SKM-1 treated with dmso at 0.1 percent for 144 hours (cell line): ENCODE results near the gene TBCB.
"Not testable (repeated sequence)": the region's sequence is repeated elsewhere in the genome, so short reads cannot be mapped to it uniquely, and the experiment has no call there.

Source experiments
- DNase-seq: peaks from one replicate; lab custom pipeline; 2025; ENCODE audit not compliant: unreplicated experiment; lab: John Stamatoyannopoulos, UW

The TBCB gene

DNA sequence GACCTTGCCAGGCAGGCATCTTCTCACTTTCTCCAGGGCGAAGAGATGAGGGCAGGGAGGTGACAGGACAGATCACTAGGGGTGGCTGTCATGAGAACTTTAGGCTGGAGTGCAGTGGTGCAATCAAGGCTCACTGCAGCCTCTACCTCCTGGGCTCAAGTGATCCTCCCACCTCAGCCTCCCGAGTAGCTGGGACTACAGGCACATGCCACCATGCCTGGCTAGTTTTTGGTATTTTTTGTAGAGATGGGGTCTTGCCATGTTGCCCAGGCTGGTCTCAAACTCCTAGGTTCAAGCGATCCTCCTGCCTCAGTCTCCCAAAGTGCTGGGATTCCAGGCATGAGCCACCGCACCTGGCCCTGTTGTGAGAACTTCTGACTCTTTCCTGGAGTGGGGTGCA lies 19.6 kb downstream of the TBCB start:
- DNase-seq = not testable (repeated sequence)

DNA sequence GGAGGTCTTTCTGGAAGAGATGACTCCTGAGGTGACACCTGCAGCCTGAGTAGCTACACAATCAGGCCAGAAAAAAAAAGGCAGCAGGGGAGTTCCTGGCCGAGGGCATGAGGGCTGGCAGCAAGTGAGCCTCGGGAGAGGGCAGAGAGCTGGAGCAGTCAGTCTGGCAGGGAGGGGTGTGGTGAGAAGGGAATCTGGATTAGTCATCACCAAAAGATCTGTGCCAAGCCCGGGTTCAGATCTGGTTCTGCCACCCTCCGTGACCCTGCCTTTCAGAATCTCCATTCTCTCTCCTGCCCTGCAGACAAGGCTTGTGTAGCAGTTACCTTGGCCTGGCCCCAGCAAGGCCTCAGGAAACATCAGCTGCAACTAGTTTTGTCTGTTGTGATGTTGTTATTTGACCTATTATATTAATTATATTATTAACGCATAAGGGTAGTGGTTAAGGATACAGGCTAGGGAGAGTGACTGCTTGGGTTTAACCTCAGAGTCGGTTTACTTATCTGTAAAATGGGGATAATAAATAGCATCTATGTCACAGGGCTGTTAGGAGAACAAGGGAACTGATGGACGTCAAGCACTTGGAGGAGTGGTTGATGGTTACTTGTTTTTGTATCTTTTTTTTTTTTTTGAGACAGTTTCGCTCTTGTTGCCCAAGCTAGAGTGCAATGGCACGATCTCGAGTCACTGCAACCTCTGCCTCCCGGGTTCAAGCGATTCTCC lies 21.9 kb downstream of the TBCB start:
- no peak for DNase-seq

DNA sequence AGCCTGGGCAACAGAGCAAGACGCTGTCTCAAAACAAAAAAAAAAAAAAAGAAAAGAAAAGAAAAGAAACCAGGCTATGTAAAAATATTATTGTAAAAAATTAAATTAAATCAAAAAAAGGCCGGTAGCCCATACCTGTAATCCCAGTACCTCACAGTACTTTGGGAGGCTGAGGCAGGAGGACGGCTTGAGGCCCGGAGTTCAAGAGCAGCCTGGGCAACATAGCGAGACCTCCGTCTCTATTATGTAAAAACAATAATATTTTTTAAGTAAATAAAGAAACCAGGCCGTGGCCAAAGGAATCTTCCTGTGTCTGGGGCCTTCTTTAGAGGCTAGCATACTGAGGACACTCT lies 23.8 kb downstream of the TBCB start:
- DNase-seq = no peak

DNA sequence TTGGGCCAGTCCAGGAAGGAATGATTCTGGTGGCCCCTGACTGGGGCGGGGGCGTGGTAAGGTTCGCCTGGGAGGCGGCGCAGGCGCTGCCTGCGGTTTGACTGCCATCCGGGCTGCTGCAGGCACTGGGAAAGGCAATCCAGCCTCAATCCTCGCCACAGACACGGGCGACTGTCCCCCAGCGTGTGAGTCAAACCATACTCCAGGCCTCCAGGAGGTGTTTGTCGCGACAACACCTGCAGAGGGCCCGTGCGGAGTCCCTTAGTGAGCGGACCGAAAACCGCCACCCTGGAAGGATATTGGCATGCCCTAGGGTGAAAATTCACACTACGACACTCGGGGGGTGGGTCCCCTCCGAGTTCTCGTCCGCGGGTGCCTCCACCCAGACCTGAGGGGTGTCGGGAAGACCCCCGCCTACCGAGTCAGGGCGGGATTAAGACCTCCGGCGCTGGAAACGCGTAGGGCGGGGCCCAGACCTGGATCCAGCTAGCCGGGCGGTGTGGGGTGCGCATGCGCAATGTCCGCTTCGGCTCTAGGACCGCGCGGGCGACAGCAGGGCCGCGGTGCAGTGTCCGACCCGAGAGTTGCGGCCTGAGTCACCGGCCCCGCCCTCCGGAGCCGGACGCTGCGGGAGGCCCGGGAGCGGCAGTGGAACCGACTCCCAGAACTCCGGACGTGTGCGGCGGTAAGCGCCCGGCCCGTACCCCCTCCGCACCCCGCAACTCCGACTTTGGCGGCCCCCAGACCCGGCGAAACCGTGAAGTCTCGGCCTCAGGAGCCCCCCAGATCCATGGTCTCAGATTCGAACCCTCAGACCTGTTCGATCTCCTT lies 24.4 kb downstream of the TBCB start, which contains the start of gene CAPNS1:
Gene CAPNS1 (plus strand): TSS at position 594 of the 831 bp plus-strand sequence. CDS start 946 bp downstream, outside the sequence.
- DNase-seq = peak; percentile 89

DNA sequence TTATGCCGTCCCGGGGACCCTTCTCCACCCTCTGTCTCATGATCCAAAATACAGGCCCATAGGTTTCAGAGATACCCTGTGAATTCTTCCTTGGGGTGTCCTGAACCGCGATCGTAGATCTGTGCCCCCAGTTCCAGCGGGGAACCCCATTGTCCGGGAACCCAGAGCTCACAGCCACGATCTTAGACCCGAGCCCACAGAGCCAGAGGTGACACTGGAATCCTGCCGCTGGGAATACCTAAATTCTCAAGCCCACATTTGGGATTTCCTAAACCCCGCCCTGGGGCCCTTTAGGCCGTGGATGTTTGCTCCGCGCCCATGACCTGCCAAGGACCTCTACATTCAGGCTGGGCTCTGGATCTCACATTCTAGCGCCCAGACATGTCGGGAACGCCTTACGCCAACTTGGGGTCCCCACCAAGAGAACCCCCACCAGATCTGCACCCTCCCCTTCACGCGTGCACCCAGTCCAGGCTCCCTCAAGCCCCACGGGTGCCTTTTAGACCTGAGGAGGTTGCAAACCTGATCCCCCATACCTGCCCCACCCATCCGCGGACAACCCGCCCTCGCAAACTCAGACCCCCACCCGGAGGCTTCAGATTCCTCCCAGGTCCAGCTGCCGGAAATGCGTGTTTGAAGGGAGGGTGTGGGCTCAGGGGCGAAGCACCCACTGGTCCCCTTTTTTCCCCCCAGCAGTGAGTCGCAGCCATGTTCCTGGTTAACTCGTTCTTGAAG lies 25.2 kb downstream of the TBCB start:
- DNase-seq = peak; percentile 18

DNA sequence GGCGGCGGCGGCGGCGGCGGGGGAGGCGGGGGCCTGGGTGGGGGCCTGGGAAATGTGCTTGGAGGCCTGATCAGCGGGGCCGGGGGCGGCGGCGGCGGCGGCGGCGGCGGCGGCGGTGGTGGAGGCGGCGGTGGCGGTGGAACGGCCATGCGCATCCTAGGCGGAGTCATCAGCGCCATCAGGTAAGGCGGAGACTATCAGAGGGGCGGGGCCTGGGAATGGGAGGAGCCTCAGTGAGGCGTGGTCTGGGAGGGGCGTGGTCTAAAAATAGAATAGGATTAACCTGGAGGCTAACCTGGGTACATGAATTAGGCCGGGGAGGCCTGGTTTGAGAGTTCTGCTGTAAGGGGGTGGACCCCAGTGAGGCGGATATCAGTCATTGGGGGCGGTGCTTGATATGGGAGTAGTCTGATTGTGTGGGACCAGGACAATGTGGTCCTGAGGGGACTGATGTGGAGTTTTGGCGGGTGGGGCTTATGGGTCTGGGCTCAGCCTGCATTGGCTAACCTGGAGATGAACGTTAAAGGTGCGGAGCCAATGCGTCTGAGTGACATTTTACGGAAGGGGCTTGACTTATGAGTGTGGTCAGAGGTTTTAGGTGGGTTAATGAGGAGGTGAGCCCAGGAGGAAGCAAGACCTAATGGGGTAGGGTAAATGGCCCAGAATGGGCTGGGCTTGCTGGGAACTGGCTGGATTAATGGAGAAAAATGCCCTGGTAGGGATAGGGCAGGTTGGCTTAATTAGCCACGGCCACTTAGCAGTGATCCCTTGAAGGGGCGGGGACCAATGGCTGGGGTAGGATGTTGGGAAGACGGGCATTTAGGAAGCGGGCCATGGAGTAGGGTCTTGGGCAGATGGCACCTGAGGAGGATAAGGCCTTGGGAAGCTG lies 26.0 kb downstream of the TBCB start:
- peak; percentile 78 for DNase-seq

DNA sequence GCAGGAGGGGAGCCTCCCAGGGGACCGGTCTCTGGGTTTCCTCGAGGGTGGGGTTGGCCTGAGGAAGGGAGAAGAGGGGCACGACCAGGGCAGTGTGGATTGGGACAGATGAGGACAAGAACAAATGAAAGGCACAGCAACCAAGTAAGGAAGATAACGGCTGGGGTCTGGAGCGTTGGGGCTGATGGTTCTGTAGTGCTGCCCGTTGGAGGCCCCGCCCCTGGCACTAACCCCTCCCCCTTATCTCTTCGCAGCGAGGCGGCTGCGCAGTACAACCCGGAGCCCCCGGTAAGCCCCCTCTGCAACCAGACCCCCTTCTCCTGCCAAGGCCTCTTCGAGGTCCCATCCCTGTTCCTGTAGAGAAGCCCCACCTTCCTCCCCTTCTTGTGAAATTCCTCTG lies 26.8 kb downstream of the TBCB start:
- DNase-seq = no peak

DNA sequence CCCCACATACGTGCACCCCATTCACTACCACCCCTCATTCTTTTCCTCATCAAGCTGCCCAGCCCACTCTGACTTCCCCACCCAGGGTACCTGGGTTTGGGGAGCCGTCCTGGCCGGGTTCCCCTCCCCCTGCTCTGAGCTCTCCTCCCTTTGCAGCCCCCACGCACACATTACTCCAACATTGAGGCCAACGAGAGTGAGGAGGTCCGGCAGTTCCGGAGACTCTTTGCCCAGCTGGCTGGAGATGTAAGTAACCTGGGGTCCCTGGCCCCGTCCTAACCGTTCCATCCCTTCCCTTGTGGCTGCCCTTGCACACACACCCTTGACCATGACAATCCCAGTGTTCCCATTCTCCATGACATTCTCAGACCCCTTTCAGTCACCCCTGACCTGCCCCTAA lies 27.2 kb downstream of the TBCB start:
- DNase-seq = no peak

DNA sequence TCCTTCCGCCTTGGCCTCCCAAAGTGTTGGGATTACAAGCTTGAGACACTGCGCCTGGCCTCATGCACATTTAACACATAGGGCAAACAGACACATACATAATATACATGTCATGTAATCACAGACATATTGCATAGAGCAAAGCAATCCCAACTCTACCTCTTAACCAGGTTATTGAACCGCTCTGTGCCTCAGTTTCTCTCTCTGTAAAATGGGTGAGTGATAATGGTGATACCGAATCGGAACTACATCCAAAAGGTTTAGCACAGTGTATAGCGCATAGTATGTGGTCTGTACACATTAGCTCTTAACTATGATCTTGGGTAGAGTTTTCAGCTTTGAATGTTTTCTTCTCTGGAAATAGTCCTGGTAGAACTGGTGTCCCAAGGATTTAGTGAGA lies 29.4 kb downstream of the TBCB start:
- no peak for DNase-seq

DNA sequence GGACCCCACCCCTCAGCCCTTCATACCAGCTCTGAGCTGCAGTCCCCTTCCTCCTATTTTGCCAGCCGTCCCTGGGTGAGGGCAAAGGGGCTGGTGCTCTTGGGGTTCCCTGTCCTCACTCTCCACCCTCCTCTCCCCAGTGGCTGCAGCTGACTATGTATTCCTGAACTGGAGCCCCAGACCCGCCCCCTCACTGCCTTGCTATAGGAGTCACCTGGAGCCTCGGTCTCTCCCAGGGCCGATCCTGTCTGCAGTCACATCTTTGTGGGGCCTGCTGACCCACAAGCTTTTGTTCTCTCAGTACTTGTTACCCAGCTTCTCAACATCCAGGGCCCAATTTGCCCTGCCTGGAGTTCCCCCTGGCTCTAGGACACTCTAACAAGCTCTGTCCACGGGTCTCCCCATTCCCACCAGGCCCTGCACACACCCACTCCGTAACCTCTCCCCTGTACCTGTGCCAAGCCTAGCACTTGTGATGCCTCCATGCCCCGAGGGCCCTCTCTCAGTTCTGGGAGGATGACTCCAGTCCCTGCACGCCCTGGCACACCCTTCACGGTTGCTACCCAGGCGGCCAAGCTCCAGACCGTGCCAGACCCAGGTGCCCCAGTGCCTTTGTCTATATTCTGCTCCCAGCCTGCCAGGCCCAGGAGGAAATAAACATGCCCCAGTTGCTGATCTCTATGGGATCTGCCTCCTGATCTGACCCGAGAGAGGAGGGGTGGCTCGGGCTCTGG lies 34.6 kb downstream of the TBCB start:
- no peak for DNase-seq

DNA sequence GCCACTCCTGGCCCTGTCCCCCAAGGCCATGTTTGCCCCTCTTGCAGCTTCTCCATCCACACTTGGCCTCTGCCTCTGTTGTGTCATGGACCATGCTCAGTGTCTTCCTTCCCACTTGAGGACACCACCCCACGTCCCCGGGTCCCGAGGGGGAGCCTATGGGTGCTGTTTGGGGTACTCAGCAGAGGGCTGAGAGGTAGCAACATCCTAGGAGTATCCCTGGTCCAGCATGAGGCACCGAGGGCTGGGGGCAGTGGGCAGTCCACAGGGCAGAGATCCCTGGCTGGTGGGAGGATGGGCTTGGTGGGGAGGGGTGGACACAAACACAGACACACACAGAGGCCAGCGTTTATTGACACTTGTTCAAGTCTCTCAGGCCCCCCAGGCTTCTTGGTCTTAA lies 35.3 kb downstream of the TBCB start:
- DNase-seq = no peak

DNA sequence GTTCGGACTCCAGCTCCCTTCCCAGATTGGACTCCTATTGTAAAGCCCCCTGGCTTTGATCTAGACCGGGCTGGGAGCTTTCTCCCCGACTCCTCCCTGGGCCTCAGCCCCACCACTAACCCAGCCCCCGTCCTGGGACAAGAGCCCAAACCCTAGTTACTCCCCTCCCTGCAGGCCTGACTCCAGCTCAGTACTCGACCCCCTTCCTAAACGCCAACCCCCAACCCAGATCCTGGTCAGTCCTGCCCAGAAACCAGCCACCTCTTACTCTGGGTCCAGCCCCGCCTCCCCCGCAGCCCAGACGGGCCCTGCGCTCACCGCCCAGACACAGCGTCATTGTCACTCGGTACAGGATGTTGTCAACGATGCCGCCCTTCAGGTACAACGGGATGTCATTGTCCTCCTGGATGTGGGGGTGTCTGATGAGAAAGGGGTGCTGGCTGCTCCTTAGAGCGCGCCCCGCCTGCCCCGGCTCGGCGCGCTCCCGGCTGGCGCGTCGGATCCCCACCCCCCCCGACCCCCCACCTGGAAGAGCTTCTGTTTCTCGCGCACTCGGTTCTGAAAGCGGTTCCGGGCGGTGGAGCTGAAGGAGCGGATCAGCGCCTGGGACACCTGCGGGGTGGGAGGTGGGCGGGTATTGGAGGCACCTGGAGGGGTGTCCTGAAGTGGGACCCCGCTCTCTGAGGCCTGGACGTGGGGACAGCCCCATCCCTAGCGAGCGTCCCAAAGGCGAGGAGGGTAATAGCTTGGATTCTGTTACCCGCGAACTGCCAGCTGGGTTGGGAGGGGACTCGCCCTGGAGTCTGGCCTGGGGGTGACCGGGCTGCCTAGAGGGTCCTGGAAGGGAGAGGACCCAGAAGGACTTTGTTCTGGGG lies 36.1 kb downstream of the TBCB start:
- DNase-seq = no peak

DNA sequence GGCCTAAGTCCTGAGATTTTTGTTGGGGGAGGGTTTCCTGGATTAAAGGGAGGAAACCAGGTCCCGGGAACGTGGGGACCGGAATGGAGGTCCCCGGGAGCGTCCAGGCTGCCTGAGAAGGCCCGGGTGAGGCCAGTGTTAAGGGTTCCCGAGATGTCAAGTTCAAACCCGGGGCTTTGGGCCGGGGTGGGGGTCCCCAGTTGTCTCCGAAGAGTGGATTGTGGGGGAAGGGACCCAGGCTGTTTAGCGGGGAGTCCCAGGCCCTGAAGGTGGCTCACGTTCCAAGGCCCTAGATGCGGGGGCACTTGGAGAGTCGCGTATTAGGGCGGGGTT lies 36.7 kb downstream of the TBCB start:
- no peak for DNase-seq

DNA sequence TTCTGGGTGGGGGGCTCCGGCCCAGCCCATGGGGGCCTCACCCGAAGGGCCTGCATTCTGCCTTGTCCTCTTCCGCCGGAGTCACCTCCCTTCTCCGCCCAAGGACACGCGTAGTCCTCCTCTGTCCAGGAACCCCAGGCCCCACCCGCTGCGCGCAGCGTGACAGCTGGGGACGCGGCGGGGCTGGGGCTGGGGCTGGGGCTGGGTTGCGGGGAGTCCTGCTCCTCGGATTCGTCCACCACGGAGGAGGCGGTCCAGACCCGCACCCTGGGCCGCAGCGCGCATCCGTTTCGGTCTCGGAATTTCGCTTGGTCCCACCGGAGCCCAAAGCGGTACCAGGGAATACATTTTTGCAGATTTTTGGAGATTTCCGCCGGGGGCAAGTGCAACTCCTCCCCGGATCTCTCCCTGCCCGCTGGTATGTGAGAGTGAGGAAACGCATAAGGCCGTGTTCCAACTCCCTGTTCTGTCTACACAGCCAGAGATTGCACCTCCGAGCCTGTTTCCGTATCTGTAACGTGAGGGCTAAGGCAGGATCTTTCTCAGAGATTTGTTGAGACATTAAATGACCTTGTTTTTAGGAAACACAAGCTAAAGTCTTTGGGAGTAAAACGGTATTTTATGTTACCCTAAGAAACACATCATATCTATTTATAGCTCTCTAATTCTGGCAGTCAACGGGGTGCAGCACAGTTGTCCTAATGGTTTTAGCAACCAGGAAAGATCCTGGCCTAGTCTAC lies 37.3 kb downstream of the TBCB start, which contains the start of gene COX7A1:
Gene COX7A1 (minus strand): TSS at position 96 of the 740 bp plus-strand sequence. CDS start 40 bp downstream, at position 56.
- DNase-seq = no peak

DNA sequence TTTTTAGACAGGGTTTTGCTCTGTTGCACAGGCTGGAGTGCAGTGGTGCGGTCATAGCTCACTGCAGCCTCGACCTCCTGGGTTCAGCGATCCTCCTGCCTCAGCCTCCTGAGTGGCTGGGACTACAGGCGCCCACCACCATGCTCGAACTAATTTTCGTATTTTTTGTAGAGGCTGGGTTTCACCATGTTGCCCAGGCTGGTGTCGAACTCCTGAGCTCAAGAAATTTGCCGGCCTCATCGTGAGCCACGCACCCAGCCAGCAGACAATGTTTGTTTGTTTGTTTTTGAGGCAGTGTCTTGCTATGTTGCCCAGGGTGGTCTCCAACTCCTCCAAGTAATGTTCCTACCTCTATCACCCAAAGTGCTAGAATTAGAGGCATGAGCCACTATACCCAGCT lies 37.9 kb downstream of the TBCB start:
- DNase-seq = no peak

DNA sequence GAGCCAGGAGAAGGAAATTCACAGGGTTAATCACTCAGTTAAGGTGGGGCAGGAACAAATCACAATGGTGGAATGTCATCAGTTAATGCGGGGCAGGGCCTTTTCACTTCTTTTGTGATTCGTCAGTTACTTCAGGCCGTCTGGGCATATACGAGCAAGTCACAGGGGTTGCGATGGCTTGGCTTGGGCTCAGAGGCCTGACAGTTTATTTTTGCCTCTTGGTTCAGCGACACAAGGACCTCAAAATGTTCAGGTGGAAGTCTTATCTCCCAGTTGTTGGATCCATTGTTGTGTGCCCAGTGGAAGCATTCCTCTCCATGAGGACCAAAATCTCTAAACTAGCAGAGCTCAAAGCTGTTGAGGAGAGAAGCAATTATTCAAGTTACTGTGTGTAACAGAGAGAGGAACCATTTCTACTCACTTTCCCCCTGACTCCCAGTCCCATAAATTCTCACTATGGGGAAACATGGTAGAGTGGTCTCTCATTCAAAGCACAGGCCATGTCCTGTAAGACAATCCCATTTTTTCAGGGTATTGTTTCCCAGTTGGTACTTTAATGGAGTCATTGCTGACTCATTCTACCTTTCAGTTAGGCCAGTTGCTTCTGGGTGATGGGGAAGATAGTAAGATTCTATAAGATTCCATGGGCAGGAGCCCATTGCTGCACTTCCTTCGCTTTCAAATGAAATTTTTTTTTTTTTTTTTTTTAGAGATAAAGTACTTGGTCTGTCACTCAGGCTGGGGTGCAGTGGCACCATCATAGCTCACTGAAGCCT lies 45.7 kb downstream of the TBCB start:
- no peak for DNase-seq

DNA sequence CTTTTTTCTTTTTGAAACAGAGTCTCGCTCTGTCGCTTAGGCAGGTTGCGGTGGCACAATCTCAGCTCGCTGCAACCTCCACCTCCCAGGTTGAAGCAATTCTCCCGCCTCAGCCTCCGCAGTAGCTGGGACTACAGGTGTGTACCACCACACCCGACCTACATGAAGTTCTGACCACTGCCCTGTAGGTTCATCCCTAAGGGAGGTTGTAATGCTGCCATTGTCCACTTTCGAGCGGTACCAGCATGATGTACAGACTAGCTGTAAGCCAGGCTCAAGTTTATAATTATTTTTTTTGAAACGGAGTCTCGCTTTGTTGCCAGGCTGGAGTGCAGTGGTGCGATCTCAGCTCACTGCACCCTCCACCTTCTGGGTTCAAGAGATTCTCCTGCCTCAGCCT lies 48.5 kb downstream of the TBCB start:
- no peak for DNase-seq
